GM10248 (cell line): ENCODE measurements around the gene OR6S1.

Source experiments
- CTCF ChIA-PET: fragments of 300-600 bp; sonication (Branson Sonifier 250); formaldehyde crosslinking; extraction: SDS; loops from one replicate; lab custom pipeline; 2021; ENCODE audit warnings: antibody characterized with exemption; lab: Yijun Ruan, JAX
- POLR2A ChIA-PET: fragments of 350-650 bp; sonication (Branson Sonifier 250); formaldehyde crosslinking; extraction: SDS; loops from one replicate; lab custom pipeline; 2020; ENCODE audit warnings: antibody characterized with exemption; lab: Yijun Ruan, JAX
- DNase-seq: peaks from one replicate; pipeline ENCODE4 v3.0.0; 2012; ENCODE audit errors: extremely low spot score
- CTCF ChIP-seq: IDR thresholded peaks from 2 replicates; pipeline ENCODE4 v1.5.1; 2012; ENCODE audit warnings: mild to moderate bottlenecking, low read depth; ENCODE audit errors: extremely low read depth, missing control alignments, control extremely low read depth

The OR6S1 gene

GRCh38 chr14:20681348-20682126 is 40.0 kb upstream of the OR6S1 start:
- TF ChIP-seq CTCF = no peak
- POLR2A ChIA-PET = interaction anchor here (0.6 to 2.6 kb wide), 6 partner anchors 13 to 593 kb away, joined by 3 to 16 read pairs (median 5); partner anchors contain the start of gene PARP2
- CTCF ChIA-PET = interaction anchor here (0.8 to 13.8 kb wide), 14 partner anchors 9 to 354 kb away, joined by 3 to 199 read pairs (median 7); no protein-coding TSS in a partner anchor
- peak; percentile 53 for DNase-seq

GRCh38 chr14:20680843-20681347 is 39.4 kb upstream of the OR6S1 start:
- no peak for TF ChIP-seq CTCF
- peak; percentile 62 for DNase-seq
- ChIA-PET CTCF (interaction anchor here (1.0 to 13.8 kb wide), 14 partner anchors 9 to 353 kb away, joined by 3 to 199 read pairs (median 7); no protein-coding TSS in a partner anchor), POLR2A (interaction anchor here (1.6 to 2.6 kb wide), 2 partner anchors 12 to 18 kb away, joined by 5 to 16 read pairs; no protein-coding TSS in a partner anchor)

GRCh38 chr14:20680363-20680762 is 38.9 kb upstream of the OR6S1 start:
- TF ChIP-seq CTCF = no peak
- CTCF ChIA-PET = interaction anchor here (0.9 to 13.8 kb wide), 9 partner anchors 9 to 352 kb away, joined by 3 to 199 read pairs (median 26); no protein-coding TSS in a partner anchor

GRCh38 chr14:20679907-20680306 is 38.4 kb upstream of the OR6S1 start:
- no peak for DNase-seq
- TF ChIP-seq CTCF = no peak
- ChIA-PET CTCF (interaction anchor here (0.9 to 13.8 kb wide), 10 partner anchors 9 to 352 kb away, joined by 3 to 199 read pairs (median 17); no protein-coding TSS in a partner anchor), POLR2A (interaction anchor here (0.6 to 2.6 kb wide), 2 partner anchors 11 to 14 kb away, joined by 5 to 16 read pairs; no protein-coding TSS in a partner anchor)

More at GRCh38 chr14:20680363-20680762, 38.9 kb upstream of the OR6S1 start:
- DNase-seq = no peak
- POLR2A ChIA-PET = interaction anchor here (0.6 to 2.6 kb wide), 2 partner anchors 12 to 14 kb away, joined by 5 to 16 read pairs; no protein-coding TSS in a partner anchor

GRCh38 chr14:20676072-20676471 is 34.6 kb upstream of the OR6S1 start:
- POLR2A ChIA-PET = no interaction called here
- no peak for DNase-seq
- CTCF ChIA-PET = interaction anchor here (0.8 to 13.8 kb wide), 5 partner anchors 15 to 67 kb away, joined by 3 to 199 read pairs (median 4); no protein-coding TSS in a partner anchor
- no peak for TF ChIP-seq CTCF

- no peak for DNase-seq
- ChIA-PET POLR2A (no interaction called here), CTCF (interaction anchor here (0.8 to 13.8 kb wide), 3 partner anchors 15 to 62 kb away, joined by 3 to 199 read pairs (median 8); no protein-coding TSS in a partner anchor)
- TF ChIP-seq CTCF = no peak
Measured at GRCh38 chr14:20675669-20676068, 34.2 kb upstream of the OR6S1 start.
